IMR-90 (cell line): Measurements from ENCODE around the gene SLC46A2. TPM values are rescaled to one million over a fixed set of nuclear protein-coding genes. Genes with fewer than 3 reads are reported as not detected.

ENCODE experiments used
- ATAC-seq: fragments of 200-7000 bp; cut with Tn5 transposase; 2 replicates; pipeline ENCODE4 v1.9.1; 2020; ENCODE audit warnings: low read depth, mild to moderate bottlenecking, moderate library complexity
- BruUV-seq: library from RNA; stranded (reverse); fragments of 400-500 nt; replicated peaks from 2 replicates; lab custom pipeline; 2021; lab: Mats Ljungman, UMichigan
- CTCF ChIA-PET: fragments of 300-600 bp; formaldehyde crosslinking; extraction: SDS; loops from one replicate; lab custom pipeline; 2021; ENCODE audit warnings: antibody characterized with exemption; lab: Yijun Ruan, JAX
- POLR2A ChIA-PET: fragments of 300-600 bp; sonication (Branson Sonifier 250); formaldehyde crosslinking; loops from one replicate; lab custom pipeline; 2022; ENCODE audit warnings: antibody characterized with exemption; ENCODE audit not compliant: unreplicated experiment; lab: Charles Lee
- DNase-seq: peaks from one replicate; pipeline ENCODE4 v3.0.0; 2013
- H2AFZ ChIP-seq: replicated peaks from 2 replicates; pipeline ENCODE3; 2013; ENCODE audit warnings: low read length, mild to moderate bottlenecking; ENCODE audit not compliant: poor library complexity
- H2AK5ac ChIP-seq: 2 replicates; pipeline ENCODE4 v1.6.1; 2013; ENCODE audit warnings: low read depth, low read length, inconsistent platforms
- H2AK9ac ChIP-seq: replicated peaks from 2 replicates; pipeline ENCODE3; 2013; ENCODE audit warnings: mild to moderate bottlenecking, low read depth, low read length, moderate library complexity; ENCODE audit not compliant: poor library complexity
- H2BK120ac ChIP-seq: 2 replicates; pipeline ENCODE4 v1.6.1; 2013; ENCODE audit warnings: low read depth, low read length, inconsistent platforms
- H2BK15ac ChIP-seq: 3 replicates; pipeline ENCODE4 v1.6.1; 2013; ENCODE audit warnings: low read depth, low read length, inconsistent platforms
- H2BK20ac ChIP-seq: 2 replicates; pipeline ENCODE4 v1.6.1; 2013; ENCODE audit warnings: low read depth, mild to moderate bottlenecking, inconsistent platforms, low read length, moderate library complexity
- H2BK5ac ChIP-seq: 2 replicates; pipeline ENCODE4 v1.6.1; 2013; ENCODE audit warnings: mild to moderate bottlenecking, low read depth, low read length, inconsistent platforms; ENCODE audit not compliant: poor library complexity, severe bottlenecking
- H3K14ac ChIP-seq: replicated peaks from 2 replicates; pipeline ENCODE4 v1.6.1; 2013; ENCODE audit warnings: low read depth, low read length, inconsistent platforms
- H3K18ac ChIP-seq: 2 replicates; pipeline ENCODE4 v1.6.1; 2013; ENCODE audit warnings: low read depth, low read length, control low read depth
- H3K23ac ChIP-seq: 2 replicates; pipeline ENCODE4 v1.6.1; 2013; ENCODE audit warnings: low read depth, low read length, inconsistent platforms
- H3K27ac ChIP-seq: 2 replicates; pipeline ENCODE4 v1.5.1; 2013; ENCODE audit warnings: mild to moderate bottlenecking, control low read depth, low read length; ENCODE audit not compliant: insufficient read depth
- H3K27me3 ChIP-seq: 2 replicates; pipeline ENCODE4 v1.6.1; 2013; ENCODE audit warnings: low read length; ENCODE audit not compliant: control insufficient read depth, insufficient read depth
- H3K36me3 ChIP-seq: 2 replicates; pipeline ENCODE4 v1.6.1; 2013; ENCODE audit warnings: low read length, mixed read lengths; ENCODE audit not compliant: control insufficient read depth, insufficient read depth
- H3K4ac ChIP-seq: 2 replicates; pipeline ENCODE4 v1.6.1; 2013; ENCODE audit warnings: low read depth, low read length, inconsistent platforms
- H3K4me1 ChIP-seq: 2 replicates; pipeline ENCODE4 v1.6.1; 2013; ENCODE audit warnings: low read length, mixed read lengths; ENCODE audit not compliant: control insufficient read depth, insufficient read depth
- H3K4me2 ChIP-seq: 2 replicates; pipeline ENCODE4 v1.6.1; 2013; ENCODE audit warnings: low read depth, mild to moderate bottlenecking, control low read depth, low read length, moderate library complexity
- H3K4me3 ChIP-seq: 2 replicates; pipeline ENCODE4 v1.5.1; 2013; ENCODE audit warnings: low read depth, mild to moderate bottlenecking, control low read depth, low read length, moderate library complexity; ENCODE audit not compliant: insufficient read depth
- H3K56ac ChIP-seq: 2 replicates; pipeline ENCODE4 v1.6.1; 2013; ENCODE audit warnings: low read length, inconsistent platforms; ENCODE audit not compliant: insufficient read depth; ENCODE audit errors: extremely low read depth
- H3K79me1 ChIP-seq, 2 experiments: 2 replicates each; pipeline ENCODE4 v1.6.1; 2013; ENCODE audit warnings: low read length in 2 of 2, inconsistent platforms in 1 of 2, low read depth in 1 of 2
- H3K9ac ChIP-seq: 2 replicates; pipeline ENCODE4 v1.6.1; 2013; ENCODE audit warnings: low read depth, low read length, control low read depth
- H3K9me1 ChIP-seq: 2 replicates; pipeline ENCODE4 v1.6.1; 2013; ENCODE audit warnings: low read length, inconsistent platforms; ENCODE audit not compliant: insufficient read depth
- H3K9me3 ChIP-seq: 2 replicates; pipeline ENCODE4 v1.6.1; 2013; ENCODE audit warnings: low read length; ENCODE audit not compliant: control insufficient read depth, insufficient read depth
- H4K20me1 ChIP-seq: 2 replicates; pipeline ENCODE4 v1.6.1; 2013; ENCODE audit warnings: low read length, inconsistent platforms; ENCODE audit not compliant: insufficient read depth
- H4K5ac ChIP-seq: 2 replicates; pipeline ENCODE4 v1.6.1; 2013; ENCODE audit warnings: mild to moderate bottlenecking, low read depth, low read length, control low read depth
- H4K8ac ChIP-seq, 2 experiments: 2 replicates each; pipeline ENCODE4 v1.6.1; 2013; ENCODE audit warnings: low read depth in 2 of 2, low read length in 2 of 2, control low read depth in 1 of 2, inconsistent platforms in 1 of 2
- H4K91ac ChIP-seq: 2 replicates; pipeline ENCODE4 v1.6.1; 2013; ENCODE audit warnings: low read depth, low read length, inconsistent platforms; ENCODE audit not compliant: insufficient read depth
- CHD1 ChIP-seq: IDR thresholded peaks from 2 replicates; pipeline ENCODE4 v1.6.1; 2012; ENCODE audit warnings: low read depth, low read length, improper control_type of control experiment
- FOS ChIP-seq: fragments of 150-350 bp; IDR thresholded peaks from 2 replicates; pipeline ENCODE4 v1.6.1; 2016; ENCODE audit warnings: low read depth, low read length
- MAFK ChIP-seq: IDR thresholded peaks from 2 replicates; pipeline ENCODE4 v1.6.1; 2012; ENCODE audit warnings: low read depth, low read length, improper control_type of control experiment
- MXI1 ChIP-seq: IDR thresholded peaks from 2 replicates; pipeline ENCODE4 v1.6.1; 2012; ENCODE audit warnings: low read depth, mild to moderate bottlenecking, low read length, moderate library complexity, borderline replicate concordance
- NFE2L2 ChIP-seq: fragments of 150-350 bp; IDR thresholded peaks from 2 replicates; pipeline ENCODE4 v1.6.1; 2016; ENCODE audit warnings: low read depth, mild to moderate bottlenecking, low read length
- POLR2A ChIP-seq: IDR thresholded peaks from 2 replicates; pipeline ENCODE4 v1.6.1; 2012; ENCODE audit warnings: mild to moderate bottlenecking, low read depth, low read length
- RAD21 ChIP-seq: IDR thresholded peaks from 2 replicates; pipeline ENCODE4 v1.6.1; 2012; ENCODE audit warnings: low read length, improper control_type of control experiment
- RCOR1 ChIP-seq: IDR thresholded peaks from 2 replicates; pipeline ENCODE4 v1.6.1; 2012; ENCODE audit warnings: mild to moderate bottlenecking, low read length, improper control_type of control experiment; ENCODE audit not compliant: insufficient replicate concordance
- SMC3 ChIP-seq: fragments of 150-350 bp; IDR thresholded peaks from 2 replicates; pipeline ENCODE4 v1.6.1; 2016; ENCODE audit warnings: low read depth, mild to moderate bottlenecking, antibody characterized with exemption, low read length, moderate library complexity
- WGBS, 2 experiments: methylation state at CpG; one replicate each; pipeline versions ENCODE4 v1.1.5 to v1.1.7; 2013; ENCODE audit warnings: missing lambda C conversion rate in 2 of 2; ENCODE audit not compliant: insufficient read length in 1 of 2; ENCODE audit errors: extremely low coverage in 2 of 2; 5-methylcytosine and 5-hydroxymethylcytosine counted together
- dilution Hi-C: fragments of 300-500 bp; cut with HindIII; formaldehyde crosslinking; loops from one replicate; pipeline ENCODE4 v1.14.3; 2018; ENCODE audit warnings: low sequenced_read_pairs; ENCODE audit not compliant: unreplicated experiment
- in situ Hi-C: fragments of 300-500 bp; cut with MboI; formaldehyde crosslinking; loops from 3 replicates; pipeline ENCODE4 v1.14.3; 2019; ENCODE audit warnings: low sequenced_read_pairs, inconsistent platforms, mixed read lengths
- intact Hi-C: fragments of 100-400 bp; cut with micrococcal nuclease; formaldehyde crosslinking; loops from 2 replicates; pipeline ENCODE4 v1.10.0; 2022
- polyA plus RNA-seq, 3 experiments: library from polyadenylated mRNA; depleted of rRNA; stranded (reverse); fragments of >200 nt; gene quantifications; 2 replicates each; pipeline ENCODE4 v1.2.3, GENCODE V29; 2012; ENCODE audit warnings: low replicate concordance in 1 of 3
- total RNA-seq: library from RNA; depleted of rRNA; stranded (reverse); fragments of >200 nt; gene quantifications from 2 replicates; pipeline ENCODE4 v1.2.3, GENCODE V29; 2012
- TF ChIP-seq, protein P1 (sequence below): fragments of 150-350 bp; IDR thresholded peaks from 2 replicates; pipeline ENCODE4 v1.6.1; 2017; ENCODE audit warnings: mild to moderate bottlenecking, antibody characterized with exemption, low read length, low read depth
- TF ChIP-seq, protein P2 (sequence below): conservative IDR thresholded peaks from 2 replicates; pipeline ENCODE4 v1.5.1; 2012; ENCODE audit warnings: mild to moderate bottlenecking, low read depth, low read length, improper control_type of control experiment

Gene SLC46A2
- total and polyA plus RNA-seq, 2 of the 4 experiments (the other 2 are of a cell fraction), result not detected

DNA sequence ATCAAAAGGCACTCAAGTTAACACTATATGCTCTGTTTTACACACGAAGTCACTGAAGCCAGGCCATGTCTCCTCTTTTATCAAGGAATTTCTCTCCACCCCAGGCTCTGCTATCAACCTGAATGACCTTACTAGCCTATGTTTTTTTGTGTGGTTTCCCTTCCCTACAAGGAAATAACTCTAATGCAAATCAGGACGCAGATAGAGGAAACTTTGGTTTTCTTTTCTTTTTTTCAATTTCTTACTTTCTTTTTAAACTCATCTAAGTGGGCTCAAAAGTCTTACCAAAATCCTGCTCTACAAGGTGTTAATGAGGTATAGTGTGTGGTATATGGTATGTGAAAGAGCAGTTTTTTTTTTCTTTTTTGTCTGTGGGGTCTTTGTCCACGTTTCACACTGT, 5.5 kb upstream of the SLC46A2 start:
- no TSS peak for BruUV-seq
- ChIA-PET CTCF (no interaction called here), POLR2A (no interaction called here)
- H3K4me1 ChIP-seq, result no peaks in the 10 kb centered on the region
- no peaks in the 10 kb centered on the region for H3K9me1 ChIP-seq
- no peak overlapping the region for H3K27ac ChIP-seq
- no peak overlapping the region for H4K5ac ChIP-seq
- no peak overlapping the region for H2BK5ac ChIP-seq
- H2BK20ac ChIP-seq, result no peak overlapping the region
- no peaks in the 10 kb centered on the region for H3K9me3 ChIP-seq
- no peaks in the 10 kb centered on the region for H3K36me3 ChIP-seq
- H3K4me3 ChIP-seq, result no peak overlapping the region
- no peak overlapping the region for H3K56ac ChIP-seq
- H4K20me1 ChIP-seq, result no peaks in the 10 kb centered on the region
- H2AK5ac ChIP-seq, result no peak overlapping the region
- H3K27me3 ChIP-seq, result peaks cover 29% of the 10 kb centered on the region
- no peak for ATAC-seq
- no peak overlapping the region for H2AK9ac ChIP-seq
- no peak overlapping the region for H3K4ac ChIP-seq
- no peak overlapping the region for H4K91ac ChIP-seq
- no peak overlapping the region for H3K18ac ChIP-seq
- dilution Hi-C loops, result no loop called here
- intact Hi-C loops, result no loop called here
- H3K4me2 ChIP-seq, result no peak overlapping the region
- WGBS, 2 experiments, result 17% methylated on average over 1 of the region's 3 CpGs; no CpG with 5 or more reads in 1 of the 2 experiments
- H2AFZ ChIP-seq, result no peak overlapping the region
- H4K8ac ChIP-seq, result no peak overlapping the region
- no peak overlapping the region for H2BK120ac ChIP-seq
- H2BK15ac ChIP-seq, result no peak overlapping the region
- H3K79me1 ChIP-seq, result no peaks in the 10 kb centered on the region
- H3K14ac ChIP-seq, result no peak overlapping the region
- H3K23ac ChIP-seq, result no peak overlapping the region
- no peak overlapping the region for H3K9ac ChIP-seq
- TF ChIP-seq CHD1, result no peak
- TF ChIP-seq MAFK, result no peak
- no peak for TF ChIP-seq RAD21
- TF ChIP-seq RCOR1, result no peak
- TF ChIP-seq POLR2A, result no peak
- TF ChIP-seq FOS, result no peak
- TF ChIP-seq, protein P1, sequence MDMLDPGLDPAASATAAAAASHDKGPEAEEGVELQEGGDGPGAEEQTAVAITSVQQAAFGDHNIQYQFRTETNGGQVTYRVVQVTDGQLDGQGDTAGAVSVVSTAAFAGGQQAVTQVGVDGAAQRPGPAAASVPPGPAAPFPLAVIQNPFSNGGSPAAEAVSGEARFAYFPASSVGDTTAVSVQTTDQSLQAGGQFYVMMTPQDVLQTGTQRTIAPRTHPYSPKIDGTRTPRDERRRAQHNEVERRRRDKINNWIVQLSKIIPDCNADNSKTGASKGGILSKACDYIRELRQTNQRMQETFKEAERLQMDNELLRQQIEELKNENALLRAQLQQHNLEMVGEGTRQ, result no peak
- TF ChIP-seq SMC3, result no peak
- TF ChIP-seq, protein P2, sequence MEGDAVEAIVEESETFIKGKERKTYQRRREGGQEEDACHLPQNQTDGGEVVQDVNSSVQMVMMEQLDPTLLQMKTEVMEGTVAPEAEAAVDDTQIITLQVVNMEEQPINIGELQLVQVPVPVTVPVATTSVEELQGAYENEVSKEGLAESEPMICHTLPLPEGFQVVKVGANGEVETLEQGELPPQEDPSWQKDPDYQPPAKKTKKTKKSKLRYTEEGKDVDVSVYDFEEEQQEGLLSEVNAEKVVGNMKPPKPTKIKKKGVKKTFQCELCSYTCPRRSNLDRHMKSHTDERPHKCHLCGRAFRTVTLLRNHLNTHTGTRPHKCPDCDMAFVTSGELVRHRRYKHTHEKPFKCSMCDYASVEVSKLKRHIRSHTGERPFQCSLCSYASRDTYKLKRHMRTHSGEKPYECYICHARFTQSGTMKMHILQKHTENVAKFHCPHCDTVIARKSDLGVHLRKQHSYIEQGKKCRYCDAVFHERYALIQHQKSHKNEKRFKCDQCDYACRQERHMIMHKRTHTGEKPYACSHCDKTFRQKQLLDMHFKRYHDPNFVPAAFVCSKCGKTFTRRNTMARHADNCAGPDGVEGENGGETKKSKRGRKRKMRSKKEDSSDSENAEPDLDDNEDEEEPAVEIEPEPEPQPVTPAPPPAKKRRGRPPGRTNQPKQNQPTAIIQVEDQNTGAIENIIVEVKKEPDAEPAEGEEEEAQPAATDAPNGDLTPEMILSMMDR, result no peak
- TF ChIP-seq MXI1, result no peak
- no peak for TF ChIP-seq NFE2L2
- DNase-seq, result no peak
- in situ Hi-C loops, result no loop called here
